HFFc6 (cell line): ENCODE measurements around the gene KLK15. TPM values are rescaled to one million over a fixed set of nuclear protein-coding genes. Genes with fewer than 3 reads are reported as not detected.
A peak's percentile ranks its signal among the peaks of the same experiment; 100 is the strongest.

Experiments
- DNase-seq: peaks from one replicate; pipeline ENCODE4 v3.0.0-alpha.2; 2018
- H3K27ac Mint-ChIP-seq: 2 replicates; pipeline ENCODE4 v1.8.0; 2020; ENCODE audit warnings: mild to moderate bottlenecking, mixed read lengths
- H3K27me3 Mint-ChIP-seq: 2 replicates; pipeline ENCODE4 v1.8.0; 2021; ENCODE audit warnings: mild to moderate bottlenecking, moderate library complexity, mixed read lengths; ENCODE audit not compliant: insufficient read depth
- H3K36me3 Mint-ChIP-seq: 2 replicates; pipeline ENCODE4 v1.8.0; 2021; ENCODE audit warnings: low read depth, mixed read lengths
- H3K4me1 Mint-ChIP-seq: 2 replicates; pipeline ENCODE4 v1.8.0; 2020; ENCODE audit warnings: low read depth, mixed read lengths
- H3K4me3 Mint-ChIP-seq: 2 replicates; pipeline ENCODE4 v1.8.0; 2020; ENCODE audit warnings: mild to moderate bottlenecking, moderate library complexity, mixed read lengths
- H3K9me3 Mint-ChIP-seq: 2 replicates; pipeline ENCODE4 v1.8.0; 2020; ENCODE audit warnings: mild to moderate bottlenecking, mixed read lengths
- total RNA-seq, 6 experiments: library from RNA; stranded (reverse); fragmentation: NEBNext Ultra II Directional; extraction: Animal tissue kit (Norgen Biotek cat#: 25700); gene quantifications; 2 replicates in 1 of 6; 3 replicates in 5 of 6; pipeline ENCODE4 v1.2.3, GENCODE V29; 2021
- TF ChIP-seq, protein P1 (sequence below): fragments of 200-600 bp; sonication (generic); IDR thresholded peaks from 2 replicates; pipeline ENCODE4 v1.5.0; 2021; ENCODE audit warnings: antibody characterized with exemption, mild to moderate bottlenecking

Gene KLK15
- total RNA-seq, 6 experiments from 2014 or later: not detected

DNA sequence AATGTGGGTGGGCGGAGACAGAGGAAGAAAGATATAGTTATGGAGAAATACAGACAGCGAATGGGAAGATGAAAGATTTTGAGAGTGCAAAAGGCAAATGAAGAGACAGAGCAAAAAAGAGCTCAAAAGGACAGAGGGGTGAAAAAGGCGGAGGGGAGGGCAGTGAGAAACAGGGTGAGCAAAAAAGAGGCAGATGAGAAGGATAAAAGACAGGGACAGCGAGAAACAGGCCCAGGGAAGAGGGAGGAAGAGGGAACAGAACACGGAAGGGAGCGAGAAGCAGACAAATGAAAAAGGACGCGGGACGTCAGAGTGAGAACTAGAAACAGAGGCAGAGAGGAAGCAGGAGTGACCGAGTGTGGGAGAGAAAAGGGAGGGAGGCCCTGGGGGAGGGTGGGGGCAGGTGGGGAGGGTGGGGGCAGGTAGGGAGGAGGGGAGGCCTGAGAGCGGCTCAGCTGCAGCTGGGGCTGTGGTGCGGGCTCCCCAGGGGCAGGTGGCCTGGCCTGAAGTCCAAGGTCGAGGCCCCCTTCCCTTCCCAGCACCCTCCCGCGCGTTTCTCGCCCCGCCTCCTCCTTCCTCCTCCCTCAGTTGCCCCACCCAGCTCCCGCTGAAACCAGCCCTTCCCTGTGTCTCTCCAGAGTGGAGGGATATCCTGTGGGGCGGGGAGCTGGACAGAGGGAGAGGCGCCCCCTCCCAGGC lies 12.7 kb downstream of the KLK15 start:
- H3K4me3 Mint-ChIP-seq: peak overlapping the region; percentile 32; the same call in 1 of the 2 replicates
- no peak overlapping the region for H3K27ac Mint-ChIP-seq
- H3K9me3 Mint-ChIP-seq: no peaks in the 10 kb centered on the region; the same call in 1 of the 2 replicates
- peaks cover 7% of the 10 kb centered on the region for H3K4me1 Mint-ChIP-seq
- peaks cover 53% of the 10 kb centered on the region for H3K27me3 Mint-ChIP-seq
- DNase-seq: no peak
- H3K36me3 Mint-ChIP-seq: no peaks in the 10 kb centered on the region
- TF ChIP-seq, protein P1, sequence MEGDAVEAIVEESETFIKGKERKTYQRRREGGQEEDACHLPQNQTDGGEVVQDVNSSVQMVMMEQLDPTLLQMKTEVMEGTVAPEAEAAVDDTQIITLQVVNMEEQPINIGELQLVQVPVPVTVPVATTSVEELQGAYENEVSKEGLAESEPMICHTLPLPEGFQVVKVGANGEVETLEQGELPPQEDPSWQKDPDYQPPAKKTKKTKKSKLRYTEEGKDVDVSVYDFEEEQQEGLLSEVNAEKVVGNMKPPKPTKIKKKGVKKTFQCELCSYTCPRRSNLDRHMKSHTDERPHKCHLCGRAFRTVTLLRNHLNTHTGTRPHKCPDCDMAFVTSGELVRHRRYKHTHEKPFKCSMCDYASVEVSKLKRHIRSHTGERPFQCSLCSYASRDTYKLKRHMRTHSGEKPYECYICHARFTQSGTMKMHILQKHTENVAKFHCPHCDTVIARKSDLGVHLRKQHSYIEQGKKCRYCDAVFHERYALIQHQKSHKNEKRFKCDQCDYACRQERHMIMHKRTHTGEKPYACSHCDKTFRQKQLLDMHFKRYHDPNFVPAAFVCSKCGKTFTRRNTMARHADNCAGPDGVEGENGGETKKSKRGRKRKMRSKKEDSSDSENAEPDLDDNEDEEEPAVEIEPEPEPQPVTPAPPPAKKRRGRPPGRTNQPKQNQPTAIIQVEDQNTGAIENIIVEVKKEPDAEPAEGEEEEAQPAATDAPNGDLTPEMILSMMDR: no peak

DNA sequence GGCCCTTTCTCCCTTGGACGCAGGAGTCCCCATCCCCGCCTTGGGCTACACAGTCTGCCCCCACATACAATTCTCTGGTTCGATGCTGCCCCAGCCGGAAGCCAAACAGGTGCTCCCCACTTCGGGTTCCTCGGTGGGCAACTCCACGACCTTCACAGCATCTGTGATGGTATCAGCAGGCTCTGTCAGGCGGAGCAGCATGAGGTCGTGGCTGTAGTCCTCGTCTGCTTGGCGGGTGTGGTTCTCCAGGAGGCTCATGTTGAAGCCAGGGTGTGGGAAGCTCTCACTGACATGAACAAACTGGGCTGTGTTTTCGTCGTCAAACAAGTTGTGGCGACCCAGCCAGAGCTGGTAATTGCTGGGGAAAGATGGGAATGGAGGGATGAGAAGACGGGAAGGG lies 13.3 kb downstream of the KLK15 start:
- DNase-seq: no peak
- Mint-ChIP-seq H3K27me3 (peaks cover 53% of the 10 kb centered on the region), H3K4me3 (no peak overlapping the region; the same call in 1 of the 2 replicates), H3K36me3 (no peaks in the 10 kb centered on the region), H3K4me1 (peaks cover 7% of the 10 kb centered on the region), H3K9me3 (no peaks in the 10 kb centered on the region; the same call in 1 of the 2 replicates), H3K27ac (no peak overlapping the region)
- TF ChIP-seq, protein P1: no peak

DNA sequence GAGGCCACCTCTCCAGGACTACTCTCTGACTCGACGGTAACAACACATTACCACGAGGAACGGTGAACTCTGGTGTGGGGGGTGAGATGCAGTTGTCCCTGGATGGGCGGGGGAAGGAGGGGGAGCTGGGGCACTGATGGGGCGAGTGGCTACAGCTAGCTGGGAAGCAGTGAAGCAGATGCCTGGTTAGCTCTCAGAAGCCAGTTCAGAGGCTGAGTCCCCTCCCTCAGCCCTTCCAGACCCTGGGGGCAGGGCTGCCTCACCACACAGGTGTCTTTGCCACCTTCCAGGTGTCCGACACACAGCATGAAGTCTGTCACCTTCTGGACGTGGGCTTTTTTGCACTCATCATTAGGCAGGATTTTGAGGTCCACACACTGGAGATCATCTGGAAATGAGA lies 13.7 kb downstream of the KLK15 start:
- no peak for DNase-seq
- H3K27me3 Mint-ChIP-seq: peaks cover 53% of the 10 kb centered on the region
- no peak overlapping the region for H3K27ac Mint-ChIP-seq
- TF ChIP-seq, protein P1: no peak
- peaks cover 7% of the 10 kb centered on the region for H3K4me1 Mint-ChIP-seq
- H3K4me3 Mint-ChIP-seq: no peak overlapping the region
- no peaks in the 10 kb centered on the region; the same call in 1 of the 2 replicates for H3K9me3 Mint-ChIP-seq
- H3K36me3 Mint-ChIP-seq: no peaks in the 10 kb centered on the region

DNA sequence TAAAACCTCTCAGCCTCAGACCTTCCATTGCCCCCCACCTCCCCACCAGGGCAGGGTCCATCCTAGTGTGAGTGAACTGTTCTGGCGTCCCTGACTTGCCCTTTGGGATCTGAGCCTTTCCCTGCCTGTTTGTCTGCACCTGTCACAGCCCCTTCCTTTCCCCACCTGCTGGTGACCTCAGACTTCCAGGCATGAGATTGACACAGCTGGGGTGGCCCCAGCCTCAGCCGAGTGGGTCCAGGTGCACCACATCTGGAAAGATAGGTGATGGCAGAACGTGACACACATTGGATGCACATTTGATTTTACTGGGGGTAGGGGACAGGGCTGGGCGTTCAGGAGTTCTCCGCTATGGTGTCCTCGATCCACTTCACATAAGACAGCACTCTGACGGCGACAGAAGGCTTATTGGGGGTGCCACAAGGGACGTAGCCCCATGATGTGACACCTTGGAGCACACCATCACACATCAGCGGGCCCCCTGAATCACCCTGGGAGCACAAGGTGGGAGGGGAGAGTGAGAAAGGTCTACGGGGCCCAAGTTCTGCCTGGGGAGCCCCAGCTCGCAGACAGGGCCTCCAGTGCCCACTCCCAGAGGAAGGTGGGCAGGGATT lies 14.4 kb downstream of the KLK15 start:
- TF ChIP-seq, protein P1: no peak

DNA sequence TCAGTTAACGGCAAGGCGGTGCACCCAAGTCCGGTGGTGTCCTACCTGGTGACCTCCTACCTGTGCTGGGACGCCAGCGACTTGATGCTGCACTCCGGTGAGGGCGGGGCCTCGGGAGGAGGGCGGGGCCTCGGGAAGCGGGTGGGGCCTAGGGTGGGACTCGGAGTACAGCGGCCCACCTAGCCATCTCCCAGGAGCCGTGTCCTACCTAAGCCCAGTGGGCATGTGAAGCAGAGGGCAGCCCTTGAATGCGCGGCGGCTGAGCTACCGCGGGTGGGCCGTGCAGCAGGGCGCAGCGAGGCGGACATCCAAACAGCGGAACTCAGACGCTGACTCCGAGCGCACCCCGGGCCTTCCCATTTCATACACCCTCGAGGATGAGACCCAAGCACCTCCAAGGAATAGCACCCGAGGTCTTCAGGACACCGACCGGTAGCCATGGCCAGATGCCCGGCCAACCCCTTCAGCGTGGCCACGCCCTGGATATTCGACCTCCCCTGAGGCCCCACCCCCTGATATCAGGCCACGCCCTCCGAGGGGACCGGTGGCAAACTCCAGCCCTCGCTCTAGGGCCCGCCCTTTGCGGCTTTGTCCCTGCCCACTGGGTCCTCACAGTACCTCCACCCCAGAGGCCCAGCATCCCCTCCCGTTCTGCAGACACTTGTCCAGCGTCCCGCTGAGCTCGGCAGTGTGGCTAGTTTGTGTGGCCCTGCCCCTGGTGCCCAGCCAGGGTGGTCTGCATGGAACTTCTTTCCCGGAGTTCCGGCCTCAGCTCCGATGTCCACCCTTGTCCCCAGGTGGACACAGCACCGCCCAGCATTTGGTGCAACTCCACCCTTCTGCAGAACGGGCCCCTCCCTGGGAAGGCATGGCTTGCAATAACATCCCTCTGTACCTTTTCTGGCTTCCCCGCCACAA lies 15.2 kb downstream of the KLK15 start:
- DNase-seq: no peak
- Mint-ChIP-seq H3K36me3 (no peaks in the 10 kb centered on the region), H3K9me3 (no peaks in the 10 kb centered on the region; the same call in 1 of the 2 replicates), H3K4me3 (no peak overlapping the region), H3K4me1 (peaks cover 7% of the 10 kb centered on the region), H3K27ac (no peak overlapping the region), H3K27me3 (peaks cover 51% of the 10 kb centered on the region)
- TF ChIP-seq, protein P1: no peak

More for the DNA sequence above, 14.4 kb downstream of the KLK15 start:
- H3K36me3 Mint-ChIP-seq: no peaks in the 10 kb centered on the region
- peaks cover 51% of the 10 kb centered on the region for H3K27me3 Mint-ChIP-seq
- no peak overlapping the region for H3K27ac Mint-ChIP-seq
- DNase-seq: no peak
- no peak overlapping the region for H3K4me3 Mint-ChIP-seq
- H3K9me3 Mint-ChIP-seq: no peaks in the 10 kb centered on the region; the same call in 1 of the 2 replicates
- peaks cover 7% of the 10 kb centered on the region for H3K4me1 Mint-ChIP-seq
